Measurements from ENCODE around the gene GRIN2C. TPM values are rescaled to one million over a fixed set of nuclear protein-coding genes. Genes with fewer than 3 reads are reported as not detected.
"Not testable (repeated sequence)": the region's sequence is repeated elsewhere in the genome, so short reads cannot be mapped to it uniquely, and the experiment has no call there.

GRIN2C gene
- under 1 TPM in 1 of 3 donors, not detected in 2; 0.08 TPM for total RNA-seq

DNA sequence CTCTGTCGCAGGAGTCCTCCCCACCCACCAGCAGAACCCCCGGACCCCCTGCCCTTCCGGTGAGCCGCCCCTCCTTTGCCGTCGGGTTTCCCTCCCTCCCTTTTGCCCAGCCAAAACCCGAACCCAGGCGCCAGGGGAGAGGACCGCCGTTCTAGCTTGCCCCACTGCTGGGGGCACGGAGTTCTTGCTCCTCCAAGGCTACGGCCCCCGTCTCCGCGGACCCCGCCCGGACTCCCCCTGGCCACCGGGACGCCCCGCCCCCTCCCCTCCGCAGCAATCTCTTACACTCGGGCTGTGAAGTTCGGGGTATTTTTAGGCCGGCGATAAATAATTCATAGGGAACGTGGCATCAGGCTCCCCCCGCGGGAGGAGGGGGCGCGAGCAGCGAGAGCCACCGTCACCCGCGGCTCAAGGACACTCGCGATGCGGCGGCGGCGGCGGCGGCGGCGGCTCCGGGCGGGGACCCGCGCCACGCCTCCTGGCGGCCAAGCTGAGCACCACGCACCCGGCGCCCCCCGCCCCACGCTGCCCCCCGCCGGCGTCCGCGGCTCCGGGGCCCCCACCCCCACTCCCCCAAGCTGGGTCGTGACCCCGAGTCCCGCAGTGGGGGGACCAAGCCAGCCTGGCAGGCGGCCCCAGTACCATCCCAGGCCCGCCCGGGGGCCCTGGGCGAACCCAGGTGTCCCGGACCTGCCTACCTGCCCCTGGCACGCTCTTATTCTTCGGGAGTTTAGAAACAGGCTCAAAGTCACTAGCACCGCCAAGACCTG is at the start of gene GRIN2C:
Gene GRIN2C (minus strand): TSS at position 427 of the 770 bp plus-strand sequence. CDS start 4,793 bp downstream, outside the sequence.
- peak within 1 kb of the TSS; percentile 54 for H3K4me3 Mint-ChIP-seq
- DNase-seq (no peak), ATAC-seq (peak; percentile 37 to 42)
- H3K27me3 Mint-ChIP-seq (ENCODE audit: low read depth) = peaks cover 59% of the 10 kb centered on the region
- H3K4me1 Mint-ChIP-seq (ENCODE audit: low read depth) = peaks cover 17% of the 10 kb centered on the region
- H3K36me3 Mint-ChIP-seq (ENCODE audit: insufficient read depth) = no peaks in the 10 kb centered on the region
- H3K9me3 Mint-ChIP-seq = no peaks in the 10 kb centered on the region

DNA sequence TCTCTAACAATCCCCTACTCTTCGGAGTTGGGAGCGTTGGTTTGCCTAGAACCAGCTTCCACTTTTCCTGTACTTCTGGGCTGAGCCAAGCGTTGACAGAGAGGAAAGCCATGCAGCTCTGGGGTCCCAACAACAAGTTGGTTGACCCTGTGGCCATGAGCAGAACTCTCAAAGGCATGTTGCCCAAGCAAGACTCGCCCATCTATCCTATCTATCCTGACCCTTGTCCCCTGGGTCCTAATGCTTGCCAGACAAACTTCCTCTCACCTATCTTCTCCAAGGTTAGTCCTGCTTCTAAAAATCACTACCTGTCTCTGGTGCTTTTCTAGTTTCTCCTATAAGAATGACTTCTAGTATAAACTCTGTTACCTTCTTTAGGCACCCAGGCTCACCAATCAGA is 49.4 kb upstream of the GRIN2C start:
- DNase-seq; ATAC-seq; H3K9me3 Mint-ChIP-seq; H3K36me3 Mint-ChIP-seq (ENCODE audit: insufficient read depth); H3K4me3 Mint-ChIP-seq; H3K4me1 Mint-ChIP-seq (ENCODE audit: low read depth); H3K27me3 Mint-ChIP-seq (ENCODE audit: low read depth): not testable (repeated sequence)

DNA sequence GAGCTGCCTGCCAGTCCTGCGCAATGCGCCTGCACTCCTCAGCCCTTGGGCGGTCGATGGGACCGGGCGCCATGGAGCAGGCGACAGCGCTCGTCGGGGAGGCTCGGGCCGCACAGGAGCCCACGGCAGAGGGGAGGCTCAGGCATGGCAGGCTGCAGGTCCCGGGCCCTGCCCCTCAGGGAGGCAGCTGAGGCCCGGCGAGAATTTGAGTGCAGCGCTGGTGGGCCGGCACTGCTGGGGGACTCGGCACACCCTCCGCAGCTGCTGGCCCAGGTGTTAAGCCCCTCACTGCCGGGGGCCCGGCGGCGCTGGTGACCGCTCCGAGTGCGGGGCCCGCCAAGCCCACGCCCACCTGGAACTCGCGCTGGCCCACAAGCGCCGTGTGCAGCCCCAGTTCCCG is 47.3 kb upstream of the GRIN2C start:
- ATAC-seq (no peak), DNase-seq (no peak)
- Mint-ChIP-seq H3K9me3 (no peaks in the 10 kb centered on the region), H3K27me3 (ENCODE audit: low read depth) (peaks cover 18% of the 10 kb centered on the region), H3K36me3 (ENCODE audit: insufficient read depth) (no peaks in the 10 kb centered on the region), H3K4me1 (ENCODE audit: low read depth) (peaks cover 2% of the 10 kb centered on the region), H3K4me3 (no peak overlapping the region)

DNA sequence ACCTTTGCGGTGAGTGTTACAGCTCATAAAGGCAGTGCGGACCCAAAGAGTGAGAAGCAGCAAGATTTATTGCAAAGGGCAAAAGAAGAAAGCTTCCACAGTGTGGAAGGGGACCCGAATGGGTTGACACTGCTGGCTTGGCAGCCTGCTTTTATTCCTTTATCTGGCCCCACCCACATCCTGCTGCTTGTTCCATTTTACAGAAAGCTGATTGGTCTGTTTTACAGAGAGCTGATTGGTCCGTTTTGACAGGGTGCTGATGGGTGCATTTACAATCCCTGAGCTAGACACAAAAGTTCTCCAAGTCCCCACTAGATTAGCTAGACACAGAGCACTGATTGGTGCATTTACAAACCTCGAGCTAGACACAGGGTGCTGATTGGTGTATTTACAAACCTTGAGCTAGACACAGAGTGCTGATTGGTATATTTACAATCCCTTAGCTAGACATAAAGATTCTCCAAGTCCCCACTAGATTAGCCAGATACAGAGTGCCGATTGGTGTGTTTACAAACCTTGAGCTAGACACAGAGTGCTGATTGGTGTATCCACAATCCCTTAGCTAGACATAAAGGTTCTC is 46.6 kb upstream of the GRIN2C start:
- H3K27me3 Mint-ChIP-seq (ENCODE audit: low read depth) = peaks cover 24% of the 10 kb centered on the region
- DNase-seq; H3K4me3 Mint-ChIP-seq; H3K9me3 Mint-ChIP-seq; H3K36me3 Mint-ChIP-seq (ENCODE audit: insufficient read depth); H3K4me1 Mint-ChIP-seq (ENCODE audit: low read depth); ATAC-seq: not testable (repeated sequence)

DNA sequence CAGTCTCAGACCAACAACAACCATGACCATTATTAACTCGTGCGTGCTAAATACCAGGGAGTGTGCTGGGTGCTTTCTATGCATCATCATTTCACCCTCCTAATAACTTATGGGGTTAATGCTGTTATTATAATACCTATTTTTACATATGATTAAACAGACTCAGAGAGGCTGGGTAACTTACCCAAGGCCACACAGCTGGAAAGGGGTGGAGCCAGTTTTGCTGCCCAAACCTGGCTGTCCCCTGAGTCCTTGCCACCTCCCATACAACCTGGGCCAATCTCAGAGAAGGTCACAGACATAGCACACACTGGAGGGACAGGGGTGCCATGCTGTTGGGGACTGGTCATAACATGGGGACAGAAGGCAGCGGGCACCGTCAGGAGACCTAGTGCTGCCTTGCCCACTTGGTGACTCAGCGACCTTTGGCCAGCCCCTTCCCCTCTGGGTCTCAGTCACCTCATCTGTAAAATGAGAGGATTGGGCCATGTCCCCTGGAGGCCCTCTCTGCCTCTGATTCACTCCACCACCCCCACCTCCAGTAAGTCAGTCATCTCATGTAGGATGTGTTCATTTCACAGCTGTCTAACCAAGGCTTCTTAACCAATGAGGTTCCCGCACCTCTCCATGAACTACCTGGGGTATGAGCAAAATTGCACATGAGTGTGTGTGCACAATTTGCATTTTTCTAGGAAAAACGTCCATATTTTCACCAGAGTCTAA is 45.2 kb upstream of the GRIN2C start:
- Mint-ChIP-seq H3K9me3 (no peaks in the 10 kb centered on the region), H3K4me1 (ENCODE audit: low read depth) (peaks cover 2% of the 10 kb centered on the region), H3K4me3 (no peak overlapping the region), H3K27me3 (ENCODE audit: low read depth) (peaks cover 30% of the 10 kb centered on the region), H3K36me3 (ENCODE audit: insufficient read depth) (no peaks in the 10 kb centered on the region)
- ATAC-seq (peak in 1 of 2 donors; percentile 38), DNase-seq (no peak)

DNA sequence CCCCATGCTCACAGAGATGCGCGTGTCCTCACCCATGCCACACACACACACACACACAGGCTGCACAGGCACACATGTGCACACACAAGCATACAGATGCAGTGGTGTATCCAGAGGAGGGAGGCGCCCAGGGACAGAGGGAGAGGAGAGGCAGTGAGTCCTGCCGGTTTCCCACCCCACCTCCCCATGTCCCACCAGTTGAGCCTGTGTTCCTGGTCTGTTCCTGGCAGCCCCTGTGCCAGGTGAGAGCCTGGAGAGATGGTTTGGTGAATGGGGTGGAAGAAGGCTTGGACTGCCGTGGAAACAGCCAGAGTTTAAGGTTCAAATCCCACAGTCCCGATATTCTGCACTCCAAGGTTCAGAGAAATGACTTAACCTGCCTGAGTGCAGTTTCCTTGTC is 44.0 kb upstream of the GRIN2C start:
- peaks cover 30% of the 10 kb centered on the region for H3K27me3 Mint-ChIP-seq (ENCODE audit: low read depth)
- H3K9me3 Mint-ChIP-seq = no peaks in the 10 kb centered on the region
- H3K36me3 Mint-ChIP-seq (ENCODE audit: insufficient read depth) = no peaks in the 10 kb centered on the region
- DNase-seq (no peak), ATAC-seq (no peak)
- no peak overlapping the region for H3K4me3 Mint-ChIP-seq
- H3K4me1 Mint-ChIP-seq (ENCODE audit: low read depth) = peaks cover 2% of the 10 kb centered on the region

DNA sequence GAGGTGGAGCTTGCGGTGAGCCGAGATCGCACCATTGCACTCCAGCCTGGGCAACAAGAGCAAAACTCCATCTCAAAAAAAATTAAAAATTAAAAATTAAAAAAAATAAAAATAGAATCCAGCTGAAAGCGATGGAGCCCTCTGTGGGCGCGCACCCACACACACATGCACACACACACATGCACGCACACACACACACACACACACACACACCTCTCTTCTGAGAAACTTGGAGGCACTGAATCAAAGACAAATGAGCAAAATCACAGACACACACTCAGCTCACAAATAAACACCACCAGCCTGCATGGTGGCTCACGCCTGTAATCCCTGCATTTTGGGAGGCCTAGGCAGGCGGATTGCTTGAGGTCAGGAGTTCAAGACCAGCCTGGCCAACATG is 43.3 kb upstream of the GRIN2C start:
- H3K4me1 Mint-ChIP-seq (ENCODE audit: low read depth) = peaks cover 2% of the 10 kb centered on the region
- no peak overlapping the region for H3K4me3 Mint-ChIP-seq
- H3K27me3 Mint-ChIP-seq (ENCODE audit: low read depth) = peaks cover 30% of the 10 kb centered on the region
- no peak for DNase-seq
- H3K9me3 Mint-ChIP-seq = no peaks in the 10 kb centered on the region
- ATAC-seq = no peak
- no peaks in the 10 kb centered on the region for H3K36me3 Mint-ChIP-seq (ENCODE audit: insufficient read depth)

DNA sequence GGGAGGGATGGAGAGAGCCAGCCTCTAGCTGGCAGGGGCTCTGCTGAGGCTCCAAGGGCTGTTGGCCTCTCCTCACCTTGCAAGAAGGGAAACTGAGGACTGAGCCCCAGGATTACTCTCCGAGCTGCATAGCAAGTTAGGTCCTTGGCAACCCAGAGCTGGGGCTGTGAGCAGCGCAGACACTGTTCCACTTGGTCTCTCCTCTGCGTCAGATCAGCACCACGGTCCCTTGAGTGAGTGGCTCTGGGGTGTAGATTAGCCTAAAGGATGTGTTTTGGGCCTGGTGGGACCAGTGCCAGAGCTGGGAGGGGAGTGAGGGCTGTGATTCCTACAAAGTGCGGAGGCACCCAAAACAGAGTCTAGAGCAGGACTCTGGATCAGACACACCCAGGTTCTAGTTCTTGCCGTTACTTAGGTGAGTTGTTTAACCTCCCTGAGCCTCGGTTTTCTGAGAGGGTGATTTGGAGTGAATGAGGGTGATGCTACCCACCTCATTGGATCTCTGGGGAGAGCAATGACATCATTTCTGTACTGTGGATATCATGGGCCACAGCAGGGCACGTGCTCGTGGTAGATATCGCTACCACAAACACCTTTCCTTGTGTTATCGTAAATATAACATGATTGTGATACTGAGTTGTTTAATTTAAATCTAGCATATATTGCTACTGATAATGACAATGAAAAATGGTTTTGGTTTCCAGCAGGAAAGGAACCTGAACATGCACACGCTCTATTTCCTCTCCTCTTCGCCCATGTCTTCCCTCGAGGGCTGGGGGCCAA is 41.9 kb upstream of the GRIN2C start:
- Mint-ChIP-seq H3K4me3 (no peak overlapping the region), H3K9me3 (no peaks in the 10 kb centered on the region), H3K27me3 (ENCODE audit: low read depth) (peaks cover 31% of the 10 kb centered on the region), H3K4me1 (ENCODE audit: low read depth) (peaks cover 2% of the 10 kb centered on the region), H3K36me3 (ENCODE audit: insufficient read depth) (no peaks in the 10 kb centered on the region)
- DNase-seq (no peak), ATAC-seq (no peak)

DNA sequence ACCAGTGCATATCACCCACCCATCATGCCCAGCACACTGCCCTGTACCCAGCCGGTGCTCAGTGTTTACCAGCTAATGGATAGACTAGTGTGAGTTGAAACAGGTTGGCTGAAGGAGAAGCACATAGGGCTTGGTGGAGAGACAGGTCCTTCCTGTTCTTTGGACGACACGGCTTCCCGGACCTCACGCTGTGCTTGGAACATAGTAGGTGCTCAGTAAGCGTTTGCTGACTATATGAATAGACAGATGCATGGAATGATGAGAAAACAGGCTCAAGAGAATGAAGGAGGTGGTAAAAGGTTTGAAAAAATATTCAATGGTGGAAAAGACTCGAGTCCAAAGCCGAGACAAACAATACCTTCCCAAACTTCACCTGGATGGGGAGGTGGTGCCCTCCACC is 40.5 kb upstream of the GRIN2C start:
- DNase-seq (no peak), ATAC-seq (no peak)
- no peak overlapping the region for H3K4me3 Mint-ChIP-seq
- no peaks in the 10 kb centered on the region for H3K4me1 Mint-ChIP-seq (ENCODE audit: low read depth)
- peaks cover 42% of the 10 kb centered on the region for H3K27me3 Mint-ChIP-seq (ENCODE audit: low read depth)
- H3K36me3 Mint-ChIP-seq (ENCODE audit: insufficient read depth) = no peaks in the 10 kb centered on the region
- H3K9me3 Mint-ChIP-seq = no peaks in the 10 kb centered on the region

DNA sequence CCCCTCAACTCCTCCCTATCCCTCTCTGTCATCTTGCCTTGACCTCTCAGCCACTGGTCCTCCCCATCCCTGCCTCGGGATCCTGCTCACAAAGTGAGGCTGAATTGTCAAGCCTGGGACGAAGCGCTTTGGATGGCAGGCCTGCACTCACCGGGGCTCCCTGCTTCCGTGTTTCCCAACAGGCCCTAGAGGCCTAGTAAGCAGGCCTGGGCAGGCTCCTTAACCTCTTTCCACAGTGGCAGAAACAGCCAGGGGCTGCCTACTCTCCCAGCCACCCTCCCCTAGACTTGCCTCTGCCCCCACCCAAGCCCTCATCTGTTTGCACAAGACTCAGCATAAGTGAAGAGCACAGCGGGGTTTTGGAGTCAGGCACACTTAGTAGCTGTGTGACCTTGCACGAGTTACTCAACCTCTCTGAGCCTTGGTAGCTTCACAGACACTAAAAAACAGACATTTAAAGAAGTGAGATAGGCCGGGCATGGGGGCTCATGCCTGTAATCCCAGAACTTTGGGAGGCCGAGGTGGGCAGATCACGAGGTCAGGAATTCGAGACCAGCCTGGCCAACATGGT is 38.8 kb upstream of the GRIN2C start:
- no peaks in the 10 kb centered on the region for H3K36me3 Mint-ChIP-seq (ENCODE audit: insufficient read depth)
- peaks cover 50% of the 10 kb centered on the region for H3K27me3 Mint-ChIP-seq (ENCODE audit: low read depth)
- H3K4me3 Mint-ChIP-seq = no peak overlapping the region
- no peak for ATAC-seq
- peaks cover 3% of the 10 kb centered on the region for H3K4me1 Mint-ChIP-seq (ENCODE audit: low read depth)
- H3K9me3 Mint-ChIP-seq = no peaks in the 10 kb centered on the region
- DNase-seq = no peak

DNA sequence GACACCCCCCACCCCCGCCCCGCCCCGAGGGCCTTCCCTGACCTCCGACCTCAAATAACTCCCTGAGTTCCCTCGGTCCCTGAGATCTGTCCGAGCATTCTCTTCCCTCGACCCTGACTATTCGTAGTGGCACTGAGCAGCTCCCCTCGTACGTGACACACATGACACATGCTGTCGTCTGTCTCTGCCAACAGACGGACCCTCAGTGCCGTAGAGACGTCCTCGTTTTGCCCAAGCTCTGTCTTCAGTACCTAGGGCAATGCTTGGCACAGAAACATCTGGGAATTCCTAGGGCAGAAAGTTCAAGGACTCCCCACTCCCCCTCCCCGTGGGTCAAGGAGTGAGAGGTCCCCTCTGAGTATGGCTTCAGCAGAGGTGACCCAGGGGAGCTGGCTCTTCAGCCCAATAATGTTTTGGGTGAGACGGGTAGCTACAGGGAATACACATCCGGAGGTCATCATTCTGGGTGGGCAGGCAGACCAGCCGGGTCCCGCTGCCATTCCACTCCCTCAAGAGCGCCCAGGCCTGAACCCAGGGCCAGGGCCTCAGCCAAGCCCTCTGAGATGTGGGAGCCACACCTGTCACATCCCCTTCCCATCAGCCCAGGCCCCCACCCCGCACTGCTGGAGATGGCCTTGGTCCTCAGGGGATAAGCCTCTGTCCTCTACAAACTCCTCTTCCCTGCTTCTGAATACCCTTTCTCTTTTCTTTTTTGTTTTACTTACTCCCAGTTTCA is 34.4 kb upstream of the GRIN2C start:
- peaks cover 6% of the 10 kb centered on the region for H3K4me1 Mint-ChIP-seq (ENCODE audit: low read depth)
- H3K36me3 Mint-ChIP-seq (ENCODE audit: insufficient read depth) = no peaks in the 10 kb centered on the region
- H3K27me3 Mint-ChIP-seq (ENCODE audit: low read depth) = peaks cover 46% of the 10 kb centered on the region
- DNase-seq = no peak
- peak overlapping the region; percentile 61 for H3K4me3 Mint-ChIP-seq
- no peaks in the 10 kb centered on the region for H3K9me3 Mint-ChIP-seq
- peak in 1 of 2 donors; percentile 12 for ATAC-seq

DNA sequence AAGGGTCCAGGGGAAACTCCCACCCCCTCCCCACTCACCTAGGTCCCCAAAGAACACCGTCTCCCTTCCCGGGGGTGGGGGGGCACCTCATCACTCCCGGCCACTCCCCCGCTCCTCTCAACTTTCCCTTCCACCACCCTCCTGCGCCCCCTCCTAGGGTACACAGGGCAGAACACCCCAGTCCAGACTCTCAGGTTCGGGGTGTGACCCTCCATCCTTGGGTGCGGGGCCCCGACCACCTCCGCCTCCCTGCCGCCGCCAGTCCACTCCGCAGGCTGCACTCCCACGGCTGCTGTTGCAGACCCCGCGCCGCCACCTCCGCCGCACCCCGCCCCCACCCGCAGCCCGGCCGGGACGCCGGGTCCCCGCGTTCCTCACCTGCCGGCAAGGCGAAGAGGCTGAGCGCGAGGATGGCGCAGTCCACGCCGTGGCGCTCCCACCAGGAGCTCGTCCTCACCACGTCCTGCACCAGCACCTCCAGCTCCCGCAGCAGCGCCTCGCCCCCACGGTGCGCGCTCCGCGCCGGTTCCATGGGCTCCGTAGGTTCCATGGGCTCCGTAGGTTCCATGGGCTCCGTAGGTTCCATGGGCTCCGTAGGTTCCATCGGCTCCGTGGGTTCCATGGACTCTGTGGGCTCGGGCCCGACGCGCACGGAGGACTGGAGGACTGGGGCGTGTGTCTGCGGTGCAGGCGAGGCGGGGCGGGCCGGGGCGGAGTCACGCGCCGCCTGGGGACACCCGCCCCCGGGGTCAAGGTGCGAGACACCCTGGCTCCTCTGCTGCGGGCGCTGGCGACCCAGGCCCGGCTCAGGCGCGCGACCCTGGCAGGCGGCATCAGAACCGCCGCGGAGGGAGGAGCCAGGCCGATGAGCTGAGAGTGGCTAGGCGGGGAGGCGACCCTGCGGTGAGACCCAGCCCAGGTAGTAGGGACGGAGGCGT is 33.6 kb upstream of the GRIN2C start, which contains the start of gene FADS6:
Gene FADS6 (minus strand): TSS at position 660 of the 938 bp plus-strand sequence. CDS start 38 bp downstream, at position 622.
- Mint-ChIP-seq H3K27me3 (ENCODE audit: low read depth) (peaks cover 46% of the 10 kb centered on the region), H3K9me3 (no peaks in the 10 kb centered on the region), H3K4me3 (peak within 1 kb of the TSS; percentile 61), H3K36me3 (ENCODE audit: insufficient read depth) (no peaks in the 10 kb centered on the region), H3K4me1 (ENCODE audit: low read depth) (peaks cover 6% of the 10 kb centered on the region)
- DNase-seq (no peak), ATAC-seq (peak; percentile 62 to 68)

Measured in activated T-cell treated with anti-CD3 and anti-CD28 coated beads, Interleukin-2, amount 50 U/mL, for 4 hours (primary cell).